ENCODE data around the gene MAP7.
"Not testable (repeated sequence)": the region's sequence is repeated elsewhere in the genome, so short reads cannot be mapped to it uniquely, and the experiment has no call there.

Gene MAP7

DNA sequence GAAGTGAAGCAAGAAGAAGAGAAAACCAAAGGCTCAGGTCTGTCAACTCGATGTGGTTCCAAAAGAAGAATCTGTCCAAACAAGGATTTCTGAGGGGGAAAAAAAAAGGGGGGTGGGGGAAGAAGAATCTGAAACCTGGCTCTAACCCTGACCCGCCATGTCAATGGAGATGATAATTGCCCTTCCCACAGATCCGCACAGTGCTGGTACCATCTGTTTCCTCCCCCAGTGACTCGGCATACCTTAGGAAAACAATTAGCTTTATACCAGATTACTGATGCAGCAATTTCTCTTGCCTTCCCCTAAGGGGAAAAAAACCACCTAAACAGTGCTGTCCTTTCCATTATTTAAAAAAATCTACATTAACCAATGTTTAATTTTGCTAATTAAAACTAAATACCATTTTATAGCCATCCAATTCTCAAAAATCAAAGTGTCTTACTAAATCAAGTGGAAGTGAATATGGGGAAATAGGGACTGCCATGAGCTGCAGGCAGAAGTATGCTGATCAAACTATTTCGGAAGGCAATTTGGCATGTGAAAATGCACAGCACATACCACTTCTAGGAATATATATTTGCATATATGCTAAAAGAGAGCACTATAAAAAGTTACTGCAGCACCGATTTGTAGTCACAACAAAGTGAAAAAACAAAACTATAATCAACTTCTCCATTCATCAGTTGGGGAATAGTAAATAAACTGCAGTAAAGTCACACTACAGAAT lies 46.8 kb downstream of the MAP7 start:
- no peak for DNase-seq

DNA sequence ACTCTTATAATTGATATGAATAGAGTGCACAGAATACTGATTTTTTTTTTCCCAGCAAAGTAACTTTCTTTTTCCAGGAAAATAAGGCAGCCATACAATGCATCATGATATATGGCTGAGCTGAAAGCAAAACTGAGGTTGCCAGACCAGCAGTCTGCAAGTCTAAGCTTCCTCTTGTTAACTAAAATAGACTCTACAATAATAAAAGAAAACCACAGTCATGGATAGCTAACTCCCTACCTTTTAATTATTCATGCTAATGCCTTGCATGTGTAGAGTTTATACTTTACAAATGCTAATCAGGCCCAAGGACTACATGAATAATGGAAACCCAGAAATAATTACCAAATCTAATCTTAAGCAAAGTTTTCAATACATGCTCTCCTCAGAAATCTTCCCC lies 47.4 kb downstream of the MAP7 start:
- no peak for DNase-seq

DNA sequence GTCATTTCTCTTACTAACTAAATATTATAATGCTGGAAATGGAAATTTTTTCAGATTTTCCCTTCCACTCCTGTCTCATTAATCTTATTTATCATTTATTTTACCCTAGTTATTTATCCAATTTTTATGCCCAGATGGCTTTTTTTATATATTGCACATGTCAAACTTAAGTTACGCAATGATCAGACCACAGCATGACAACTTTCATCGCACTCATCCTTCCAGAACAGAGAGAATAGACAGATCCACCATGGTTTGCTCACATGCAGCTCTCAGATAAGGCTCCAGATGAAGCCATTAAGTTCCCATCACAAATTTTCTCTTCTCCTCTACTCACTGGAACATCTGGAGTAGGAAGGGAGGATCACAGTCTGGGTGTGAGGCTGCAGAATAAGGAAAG lies 48.7 kb downstream of the MAP7 start:
- no peak for DNase-seq

DNA sequence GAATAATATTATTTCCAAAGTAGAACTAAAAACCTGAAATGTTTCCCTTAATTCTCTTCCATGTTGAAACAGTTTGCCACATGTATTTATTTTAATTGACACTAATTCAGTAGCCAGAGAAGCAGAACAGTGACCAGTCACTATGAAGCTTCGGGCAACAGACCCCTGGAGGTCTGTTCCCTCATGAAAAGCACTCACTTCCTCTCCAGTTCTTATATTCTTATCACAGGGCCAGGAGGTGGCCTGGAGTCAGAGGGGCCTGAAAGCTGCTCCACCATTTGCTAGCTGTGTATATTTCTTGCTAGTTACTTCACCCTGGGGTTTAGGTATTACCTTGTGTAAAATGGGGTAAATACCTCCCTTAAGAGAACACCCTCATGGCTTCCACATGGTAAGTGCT lies 49.1 kb downstream of the MAP7 start:
- no peak for DNase-seq

DNA sequence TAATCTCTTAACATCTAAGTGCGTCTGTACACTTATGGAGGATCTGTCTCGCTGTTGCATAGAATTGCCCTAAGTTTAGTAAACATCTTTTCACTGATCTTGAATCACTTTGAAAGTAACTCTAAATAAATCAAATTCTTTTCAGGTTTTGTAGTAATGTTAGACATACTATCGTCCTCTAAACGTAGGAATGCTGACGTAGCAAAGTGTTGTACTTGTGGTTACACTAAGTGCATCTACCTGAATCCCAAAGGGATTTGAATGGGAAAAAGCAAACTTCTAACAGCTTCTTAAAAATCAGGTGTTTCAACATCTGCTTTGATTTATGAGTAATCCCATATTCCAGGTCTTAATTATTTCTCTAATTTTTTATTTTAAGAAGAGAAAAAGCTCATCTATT lies 49.8 kb downstream of the MAP7 start:
- DNase-seq, result no peak

DNA sequence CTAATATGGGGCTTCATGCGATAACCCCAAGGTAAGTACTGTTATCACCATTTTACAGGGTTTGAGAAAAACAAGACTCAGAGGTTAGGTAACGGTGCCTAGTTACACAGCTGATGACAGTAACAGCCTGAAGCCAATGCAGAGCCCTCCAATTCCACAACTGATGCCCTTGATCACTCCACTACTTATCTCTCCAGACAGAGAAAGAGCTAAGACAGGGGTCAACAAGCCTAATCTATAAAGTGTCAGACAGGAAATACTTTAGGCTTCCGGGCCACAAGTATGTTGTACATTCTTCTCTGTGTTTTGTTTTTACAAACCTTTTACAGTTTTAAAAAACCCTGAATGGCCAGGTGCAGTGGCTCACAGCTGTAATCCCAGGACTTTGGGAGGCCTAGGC lies 50.9 kb downstream of the MAP7 start:
- no peak for DNase-seq

DNA sequence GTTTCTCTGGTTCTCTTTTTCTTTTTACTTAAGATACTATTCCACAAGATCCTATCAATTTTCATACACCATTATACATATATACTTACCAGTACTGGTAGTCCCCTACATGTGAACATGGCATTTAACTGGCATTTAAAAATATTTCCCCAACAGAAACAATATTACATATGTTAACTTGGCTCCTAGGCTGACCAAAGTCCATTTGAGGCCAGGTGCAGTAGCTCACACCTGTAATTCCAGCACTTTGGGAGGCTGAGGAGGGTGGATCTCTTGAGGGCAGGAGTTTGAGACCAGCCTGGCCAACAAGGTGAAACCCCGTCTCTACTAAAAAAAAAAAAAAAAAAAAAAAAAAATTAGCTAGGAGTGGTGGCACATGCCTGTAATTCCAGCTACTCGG lies 53.8 kb downstream of the MAP7 start:
- not testable (repeated sequence) for DNase-seq

DNA sequence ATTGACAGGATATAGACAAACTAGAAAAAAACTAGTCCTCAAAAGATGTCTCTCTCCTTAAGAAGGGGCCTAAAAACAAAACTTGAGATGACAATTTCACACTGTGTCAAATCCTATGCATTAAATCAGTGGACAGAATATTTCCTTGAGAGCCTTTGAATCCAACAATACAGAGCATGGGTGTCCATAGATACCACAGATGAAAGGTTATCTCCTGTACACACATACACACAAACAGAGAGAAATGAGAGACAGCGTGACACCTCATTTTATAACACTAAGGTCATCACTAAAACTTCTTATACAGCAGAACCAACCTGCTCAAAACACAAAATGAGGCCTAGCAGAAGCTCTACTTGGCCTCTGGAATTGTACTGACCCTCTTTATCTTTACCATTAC lies 55.5 kb downstream of the MAP7 start:
- DNase-seq, result no peak

DNA sequence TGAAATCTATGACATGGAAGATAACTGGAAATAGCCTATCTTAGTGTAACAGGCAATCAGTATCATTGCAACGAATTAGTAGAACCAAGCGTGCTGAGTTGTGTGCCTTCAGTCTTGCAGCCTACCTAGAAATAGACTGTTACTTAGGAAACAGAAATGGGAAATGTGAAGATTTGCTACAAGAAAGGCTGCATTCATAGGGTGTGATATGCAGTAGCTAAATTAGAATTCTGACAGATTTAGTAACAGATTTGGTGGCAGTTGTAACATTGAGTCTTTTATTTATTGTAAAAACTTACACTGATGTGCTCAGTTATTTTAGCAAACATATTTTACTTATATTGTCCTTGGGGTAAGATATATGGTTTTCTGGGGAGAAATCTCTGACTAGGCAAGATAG lies 56.2 kb downstream of the MAP7 start:
- DNase-seq, result no peak

DNA sequence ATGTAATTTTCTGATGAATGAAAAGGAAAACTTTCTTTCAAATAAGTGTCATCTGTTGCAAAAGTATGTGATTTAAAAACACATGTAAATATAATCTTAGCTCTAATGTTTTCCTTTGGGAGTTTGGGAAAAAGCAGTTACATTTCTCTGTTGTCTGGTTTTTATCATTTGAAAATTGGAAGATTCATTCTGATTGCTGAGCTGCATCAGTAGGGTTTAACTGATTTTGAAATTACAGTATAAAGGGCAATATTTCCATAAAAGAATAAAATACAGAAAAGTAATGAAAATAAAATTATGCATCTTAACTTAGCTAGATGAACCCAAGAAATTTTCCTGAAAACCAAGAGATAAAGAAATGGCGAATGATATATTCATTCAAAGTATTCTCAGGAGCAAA lies 57.8 kb downstream of the MAP7 start:
- no peak for DNase-seq

DNA sequence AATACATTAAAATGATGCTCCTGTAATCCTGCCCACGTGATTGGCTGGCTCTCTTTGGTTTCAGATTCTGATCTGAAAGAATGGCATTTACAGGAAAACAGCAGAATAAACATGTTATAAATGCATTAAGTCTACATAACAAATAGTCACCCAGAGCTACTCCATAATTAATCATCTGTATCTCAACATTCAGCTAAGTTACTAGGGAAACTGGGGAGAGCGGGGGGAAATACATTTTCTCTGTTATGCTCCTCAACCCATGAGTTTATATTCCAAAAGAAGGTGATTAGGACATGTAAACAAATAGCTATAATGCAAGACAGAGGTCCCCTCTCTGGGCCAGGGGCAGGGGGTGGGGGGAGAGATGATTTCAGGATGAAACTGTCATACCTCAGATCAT lies 58.5 kb downstream of the MAP7 start:
- DNase-seq, result no peak

DNA sequence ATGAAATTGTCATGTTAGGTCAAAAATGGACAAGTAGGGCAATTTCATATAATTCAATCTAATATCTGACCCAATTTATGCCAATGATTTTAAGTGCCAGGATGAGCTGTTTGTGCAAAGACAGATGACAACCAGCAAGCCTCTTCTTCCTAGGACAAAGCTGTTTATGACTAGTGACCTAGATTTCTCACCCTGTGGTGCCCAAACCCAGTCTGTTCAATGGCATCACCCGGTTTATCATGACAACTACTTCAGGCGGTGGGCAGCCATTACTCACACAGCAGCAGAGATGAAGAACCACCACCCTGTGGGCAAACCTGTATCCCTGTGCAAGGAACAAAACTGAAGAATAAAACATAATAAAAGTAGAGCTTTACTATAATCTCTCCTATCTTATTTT lies 59.0 kb downstream of the MAP7 start:
- no peak for DNase-seq

DNA sequence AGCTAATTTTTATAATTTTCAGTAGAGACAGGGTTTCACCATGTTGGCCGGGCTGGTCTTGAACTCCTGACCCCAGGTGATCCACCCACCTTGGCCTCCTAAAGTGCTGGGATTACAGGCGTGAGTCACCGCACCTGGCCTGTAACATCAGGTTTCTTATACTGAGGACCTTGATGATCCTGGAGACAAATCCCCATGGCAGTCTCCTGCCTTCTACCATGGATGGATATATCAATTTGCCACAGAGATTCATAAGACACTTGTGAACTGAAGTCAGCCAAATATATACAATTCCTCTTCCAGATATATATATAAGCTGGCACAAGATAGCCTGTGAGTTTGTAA lies 60.6 kb downstream of the MAP7 start:
- not testable (repeated sequence) for DNase-seq

DNA sequence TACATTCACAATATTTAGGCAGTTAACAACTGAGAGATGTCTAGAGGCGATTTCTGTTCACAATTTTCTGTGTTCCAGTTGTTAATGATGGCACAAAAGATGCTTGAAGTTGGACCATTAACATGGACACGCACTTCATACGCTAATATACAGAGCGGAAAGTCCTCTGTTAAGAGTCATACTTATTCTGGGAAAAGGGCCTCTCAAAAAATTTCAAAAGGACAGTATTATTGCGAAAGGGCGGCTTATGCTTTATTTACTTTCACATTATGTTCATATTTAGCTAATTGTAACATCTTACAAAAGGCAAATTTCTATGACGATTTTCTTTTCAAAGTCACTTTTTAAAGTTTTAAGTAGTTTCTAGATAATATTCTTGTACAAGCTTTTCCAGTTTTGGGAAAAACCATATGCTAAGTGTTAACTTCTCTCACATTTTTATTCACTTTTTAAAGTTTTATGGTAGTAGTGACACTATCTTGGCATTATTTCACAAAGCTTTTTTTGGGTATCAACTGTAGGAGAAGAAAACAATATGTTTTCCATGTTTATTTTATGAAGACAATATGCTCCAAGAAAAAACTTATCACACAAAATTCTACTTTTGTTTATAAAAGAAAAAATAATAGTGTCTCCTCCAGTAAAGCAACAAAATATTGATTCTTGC lies 62.3 kb downstream of the MAP7 start:
- DNase-seq, result peak; percentile 7

DNA sequence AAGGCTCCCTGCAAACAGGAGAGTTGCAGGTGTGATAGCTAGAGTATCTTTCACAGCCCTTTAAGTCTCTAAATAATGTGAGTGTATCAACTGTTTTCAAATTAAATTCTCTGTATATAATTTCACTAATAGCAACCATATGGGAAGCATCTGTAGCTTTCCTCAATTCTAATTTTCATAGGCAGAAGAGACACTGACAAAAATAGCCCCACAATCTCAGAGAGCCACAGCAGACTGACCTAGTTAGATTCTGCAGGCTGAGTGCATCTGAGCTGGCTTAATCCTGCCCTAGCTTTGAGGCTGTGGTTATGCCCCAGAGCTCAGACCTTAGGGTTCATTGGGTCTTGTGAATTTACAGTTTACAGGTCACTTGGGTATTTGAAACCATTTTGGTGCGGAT lies 63.9 kb downstream of the MAP7 start:
- no peak for DNase-seq

DNA sequence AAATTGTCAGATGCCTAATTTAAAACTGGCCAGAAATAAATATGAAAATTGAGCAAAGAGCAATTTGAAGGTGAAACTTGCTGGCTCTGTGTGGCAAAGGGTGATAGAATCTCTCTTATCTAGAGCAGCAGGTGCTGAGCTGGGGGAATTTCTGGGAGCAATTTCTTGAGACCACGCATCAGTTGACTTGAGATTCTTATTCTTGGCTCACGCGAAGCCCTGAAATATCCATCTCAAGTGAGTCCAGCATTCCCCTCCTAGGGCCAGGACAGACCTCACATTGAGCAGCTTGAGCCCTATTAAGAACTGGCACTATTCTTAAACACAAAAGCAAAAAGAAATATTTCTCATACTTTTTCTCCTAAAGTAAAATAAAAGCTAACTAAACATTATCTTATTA lies 66.3 kb downstream of the MAP7 start:
- DNase-seq, result no peak

DNA sequence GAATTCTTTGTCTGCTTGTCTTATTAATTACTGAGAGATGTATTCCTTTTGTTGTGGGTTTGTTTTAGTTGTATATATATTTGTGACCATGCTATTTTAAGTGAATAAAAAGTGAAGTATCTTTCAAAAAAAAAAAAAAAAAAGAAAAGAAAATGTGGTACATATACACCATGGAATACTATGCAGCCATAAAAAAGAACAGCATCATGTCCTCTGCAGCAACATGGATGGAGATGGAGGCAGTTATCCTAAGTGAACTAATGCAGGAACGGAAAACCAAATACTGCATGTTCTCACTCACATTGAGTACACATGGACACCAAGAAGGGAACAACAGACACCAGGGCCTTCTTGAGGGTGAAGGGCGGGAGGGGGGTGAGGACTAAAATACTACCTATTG lies 67.2 kb downstream of the MAP7 start:
- DNase-seq, result not testable (repeated sequence)

DNA sequence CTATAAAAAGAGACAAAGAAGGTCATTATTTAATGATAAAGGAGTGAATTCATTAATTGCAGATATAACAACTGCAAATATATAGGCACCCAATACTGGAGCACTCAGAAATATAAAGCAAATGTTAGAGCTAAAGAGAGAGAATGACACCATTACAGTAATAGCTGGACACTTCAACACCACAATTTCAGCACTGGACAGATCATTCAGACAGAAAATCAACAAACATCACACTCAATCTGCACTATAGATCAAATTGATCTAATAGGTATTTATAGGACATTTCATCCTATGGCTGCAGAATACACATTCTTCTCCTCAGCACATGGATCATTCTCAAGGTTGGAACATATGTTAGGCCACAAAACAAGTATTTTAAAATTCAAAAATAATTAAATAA lies 72.7 kb downstream of the MAP7 start:
- peak; percentile 5 for DNase-seq

DNA sequence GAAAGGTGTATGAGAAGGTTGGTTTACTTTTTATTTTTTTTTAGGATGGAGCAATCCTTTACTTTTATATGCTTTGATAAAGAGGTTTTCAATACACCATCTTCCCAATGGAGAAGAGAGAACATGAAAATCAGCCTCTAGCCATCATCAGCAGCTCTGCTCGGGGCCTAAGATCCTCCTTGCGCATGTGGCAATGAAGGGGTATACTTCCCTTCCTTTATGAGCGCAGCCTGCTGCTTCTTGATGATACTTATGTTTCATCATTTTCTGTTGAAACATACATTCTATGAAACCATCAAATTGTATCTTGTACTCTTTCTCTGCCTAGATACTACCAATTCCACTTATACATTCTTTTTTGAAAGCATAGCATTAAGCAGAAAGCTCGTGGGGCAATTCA lies 74.5 kb downstream of the MAP7 start:
- DNase-seq, result no peak

DNA sequence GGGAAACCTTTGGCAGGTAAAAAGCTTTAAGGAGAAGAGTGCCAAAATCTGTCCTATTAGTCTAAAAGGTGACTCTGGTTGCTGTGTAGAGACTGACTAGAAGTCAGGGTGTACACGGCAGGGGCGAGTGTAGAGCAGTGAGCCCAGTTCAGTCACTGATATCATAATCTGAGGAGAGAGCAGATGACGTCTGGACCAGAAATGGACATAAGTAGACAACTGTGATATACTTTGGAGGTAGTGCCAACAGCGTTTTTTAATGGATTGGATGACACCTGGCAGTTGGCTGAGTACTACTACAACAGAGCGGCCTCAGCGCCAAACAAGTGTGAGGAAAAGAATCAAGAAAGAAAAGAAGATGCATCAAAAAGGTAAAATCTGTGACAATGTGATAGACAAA lies 76.0 kb downstream of the MAP7 start:
- DNase-seq, result no peak

DNA sequence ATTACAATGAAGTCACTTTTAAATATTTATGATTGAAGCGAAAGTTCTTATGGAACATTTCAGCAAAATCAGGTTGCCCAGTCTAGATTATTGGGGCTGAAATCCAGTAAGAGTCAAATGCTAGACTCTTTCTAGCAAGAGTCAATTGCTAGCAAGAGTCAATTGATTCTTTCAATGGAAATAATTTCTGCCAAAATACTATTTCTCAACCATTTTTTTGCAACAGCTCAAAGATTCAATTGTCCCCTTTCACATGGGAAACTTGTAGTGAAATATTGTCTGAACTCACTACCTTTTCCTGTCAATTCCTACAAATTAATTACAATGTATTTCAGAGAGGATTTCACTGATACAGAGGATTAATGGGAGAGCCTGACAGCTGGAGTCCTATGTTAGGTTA lies 78.3 kb downstream of the MAP7 start:
- DNase-seq, result no peak

DNA sequence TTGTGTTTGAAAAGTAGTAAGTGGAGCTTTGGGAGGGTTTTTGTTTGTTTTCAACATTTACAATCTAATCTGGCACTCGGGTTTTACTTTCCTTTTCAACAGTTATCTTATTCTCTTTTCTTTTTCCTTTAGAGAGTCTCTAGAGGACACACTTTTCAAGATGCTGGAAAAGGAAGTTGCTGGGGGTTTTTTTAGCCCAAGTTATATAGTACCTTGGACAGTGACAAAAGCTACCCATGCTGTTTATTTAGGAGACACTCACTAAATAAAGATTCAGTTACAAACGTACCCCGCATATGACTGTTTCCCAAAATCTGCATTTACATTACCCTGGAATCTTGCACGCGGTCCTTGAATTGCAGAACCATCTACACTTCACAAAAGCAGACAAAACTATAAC lies 78.8 kb downstream of the MAP7 start:
- peak; percentile 4 for DNase-seq

DNA sequence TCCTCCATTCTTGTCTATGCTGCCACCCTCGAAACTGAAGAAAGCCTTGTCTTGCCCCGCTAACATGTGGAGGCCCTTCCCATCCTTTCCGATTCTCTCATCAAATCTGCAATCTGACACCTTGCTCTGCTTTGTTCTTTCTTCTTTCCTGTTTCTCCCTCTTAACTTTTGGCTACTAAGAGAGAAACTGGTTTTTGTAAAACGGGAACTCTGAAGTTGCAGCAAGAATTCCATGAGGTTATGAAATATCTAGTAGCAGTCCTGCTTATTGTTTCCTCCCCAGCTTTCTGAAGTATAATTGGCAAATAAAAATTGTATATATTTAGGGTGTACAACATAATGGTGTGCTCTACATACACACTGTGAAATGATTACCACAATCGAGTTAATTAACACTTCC lies 80.2 kb downstream of the MAP7 start:
- DNase-seq, result no peak

DNA sequence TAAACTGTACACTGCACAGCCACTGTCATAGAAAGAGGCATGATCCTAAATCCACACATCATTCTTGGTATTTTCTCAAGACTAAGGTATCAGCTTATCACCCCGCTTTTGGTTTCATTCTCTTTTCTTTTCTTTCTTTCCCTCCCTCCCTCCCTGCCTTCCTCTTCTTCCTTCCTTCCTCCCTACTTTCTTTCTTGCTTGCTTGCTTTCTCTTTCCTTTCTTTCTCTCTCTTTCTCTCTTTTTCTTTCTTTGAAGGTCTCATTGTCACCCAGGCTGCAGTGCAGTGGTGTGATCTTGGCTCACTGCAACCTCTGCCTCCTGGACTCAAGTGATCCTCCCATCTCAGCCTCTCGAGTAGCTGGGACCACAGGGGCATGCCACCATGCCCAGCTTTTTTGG lies 81.1 kb downstream of the MAP7 start:
- no peak for DNase-seq

DNA sequence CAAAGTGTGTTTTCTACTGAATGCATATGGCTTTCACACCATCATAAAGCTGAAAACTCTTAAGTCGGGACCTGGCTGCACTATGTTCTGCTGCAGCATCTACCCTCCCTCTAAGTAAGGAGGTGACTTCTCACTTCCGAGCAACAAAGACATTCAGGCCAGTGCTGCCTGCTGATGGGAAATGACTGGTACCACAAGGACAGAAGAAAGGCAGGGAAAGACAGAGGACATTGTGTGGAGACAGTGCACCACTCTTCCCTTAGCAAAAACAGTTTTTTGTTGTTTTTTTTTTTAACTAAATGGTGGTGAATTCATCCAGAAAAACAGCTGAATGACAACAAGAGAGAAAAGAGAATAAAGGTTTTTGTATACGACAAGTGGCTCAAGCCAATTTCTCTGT lies 81.5 kb downstream of the MAP7 start:
- DNase-seq, result no peak
